Measurements from ENCODE around the gene EVC. TPM values are rescaled to one million over a fixed set of nuclear protein-coding genes. Genes with fewer than 3 reads are reported as not detected.

EVC gene
- total RNA-seq, 4 donors from 2014 or later: 12.4 to 29.3 (median 17.6) TPM

- DNase-seq (ENCODE audit: low spot score): no peak
- no peak for TF ChIP-seq CTCF (IDR thresholded peaks at IDR 0.05)
- ATAC-seq (ENCODE audit: low FRiP score): no peak
Observed at GRCh38 chr4:5795580-5795979, 84.6 kb downstream of the EVC start.

- no peak for DNase-seq (ENCODE audit: low spot score)
- no peak for ATAC-seq (ENCODE audit: low FRiP score)
- no peak for TF ChIP-seq CTCF (IDR thresholded peaks at IDR 0.05)
Observed at GRCh38 chr4:5796976-5797375, 86.0 kb downstream of the EVC start.

GRCh38 chr4:5797866-5798265, 86.9 kb downstream of the EVC start:
- ATAC-seq (ENCODE audit: low FRiP score): no peak
- TF ChIP-seq CTCF (IDR thresholded peaks at IDR 0.05): no peak
- no peak for DNase-seq (ENCODE audit: low spot score)

- ATAC-seq (ENCODE audit: low FRiP score): no peak
- no peak for DNase-seq (ENCODE audit: low spot score)
Observed at GRCh38 chr4:5798462-5798861, 87.5 kb downstream of the EVC start.

GRCh38 chr4:5798946-5799345, 87.9 kb downstream of the EVC start:
- ATAC-seq (ENCODE audit: low FRiP score): no peak
- no peak for TF ChIP-seq CTCF (IDR thresholded peaks at IDR 0.05)
- DNase-seq (ENCODE audit: low spot score): no peak

More at GRCh38 chr4:5798462-5798861, 87.5 kb downstream of the EVC start:
- no peak for TF ChIP-seq CTCF (IDR thresholded peaks at IDR 0.05)

GRCh38 chr4:5799406-5799805, 88.4 kb downstream of the EVC start:
- no peak for TF ChIP-seq CTCF (IDR thresholded peaks at IDR 0.05)
- DNase-seq (ENCODE audit: low spot score) (no peak), ATAC-seq (ENCODE audit: low FRiP score) (no peak)

GRCh38 chr4:5800496-5800895, 89.5 kb downstream of the EVC start:
- DNase-seq (ENCODE audit: low spot score) (no peak), ATAC-seq (ENCODE audit: low FRiP score) (no peak)
- TF ChIP-seq CTCF (IDR thresholded peaks at IDR 0.05): no peak

All from omental fat pad (tissue), 4 donors.